Stimulated activated CD4-positive, alpha-beta T cell treated with anti-CD3 and anti-CD28 coated beads, Interleukin-4, amount 100 ng/mL, for 24 hours (primary cell): ENCODE results near the gene SYNGR3.
"Not testable (repeated sequence)": the region's sequence is repeated elsewhere in the genome, so short reads cannot be mapped to it uniquely, and the experiment has no call there.

Source experiments
- DNase-seq: peaks from one replicate; pipeline ENCODE4 v3.0.0-alpha.2; 2020

SYNGR3 gene

DNA sequence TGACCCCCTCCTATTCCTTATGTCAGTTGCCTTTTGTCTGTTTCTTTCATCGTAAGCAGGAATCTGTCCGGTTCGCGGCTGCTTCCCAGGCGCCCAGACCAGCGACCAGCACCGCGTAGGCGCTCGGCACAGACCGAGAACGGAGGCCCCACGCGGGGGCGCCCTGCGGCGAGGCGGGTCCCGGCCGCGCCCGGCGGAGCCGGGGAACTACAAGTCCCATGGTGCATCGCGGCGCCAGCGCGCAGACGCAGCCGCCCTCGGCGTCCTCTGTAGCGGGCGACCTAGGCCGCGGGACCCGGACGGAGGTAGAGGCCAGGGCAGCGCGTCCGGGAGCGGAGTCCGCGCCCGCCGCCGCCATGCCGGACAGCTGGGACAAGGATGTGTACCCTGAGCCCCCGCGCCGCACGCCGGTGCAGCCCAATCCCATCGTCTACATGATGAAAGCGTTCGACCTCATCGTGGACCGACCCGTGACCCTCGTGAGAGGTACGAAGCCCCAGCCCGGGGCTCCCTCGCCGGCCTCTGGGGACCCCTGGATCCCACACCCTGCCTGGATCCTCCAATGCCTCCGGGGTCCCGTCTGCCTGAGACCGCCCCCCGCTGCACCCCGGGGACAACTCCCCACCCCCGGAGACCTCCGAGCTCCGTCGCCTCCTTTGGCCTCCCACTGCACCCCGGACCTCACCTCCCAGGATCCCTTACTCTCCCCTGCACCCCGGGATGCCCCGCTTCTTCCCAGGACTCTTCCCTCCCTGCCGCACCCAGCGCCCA is 30.3 kb upstream of the SYNGR3 start, which contains the start of gene NDUFB10:
Gene NDUFB10, plus strand, starts transcription at position 270 of the 771 bp plus-strand sequence. Its CDS starts 87 bp downstream, at position 357.
- peak; percentile 92 for DNase-seq

DNA sequence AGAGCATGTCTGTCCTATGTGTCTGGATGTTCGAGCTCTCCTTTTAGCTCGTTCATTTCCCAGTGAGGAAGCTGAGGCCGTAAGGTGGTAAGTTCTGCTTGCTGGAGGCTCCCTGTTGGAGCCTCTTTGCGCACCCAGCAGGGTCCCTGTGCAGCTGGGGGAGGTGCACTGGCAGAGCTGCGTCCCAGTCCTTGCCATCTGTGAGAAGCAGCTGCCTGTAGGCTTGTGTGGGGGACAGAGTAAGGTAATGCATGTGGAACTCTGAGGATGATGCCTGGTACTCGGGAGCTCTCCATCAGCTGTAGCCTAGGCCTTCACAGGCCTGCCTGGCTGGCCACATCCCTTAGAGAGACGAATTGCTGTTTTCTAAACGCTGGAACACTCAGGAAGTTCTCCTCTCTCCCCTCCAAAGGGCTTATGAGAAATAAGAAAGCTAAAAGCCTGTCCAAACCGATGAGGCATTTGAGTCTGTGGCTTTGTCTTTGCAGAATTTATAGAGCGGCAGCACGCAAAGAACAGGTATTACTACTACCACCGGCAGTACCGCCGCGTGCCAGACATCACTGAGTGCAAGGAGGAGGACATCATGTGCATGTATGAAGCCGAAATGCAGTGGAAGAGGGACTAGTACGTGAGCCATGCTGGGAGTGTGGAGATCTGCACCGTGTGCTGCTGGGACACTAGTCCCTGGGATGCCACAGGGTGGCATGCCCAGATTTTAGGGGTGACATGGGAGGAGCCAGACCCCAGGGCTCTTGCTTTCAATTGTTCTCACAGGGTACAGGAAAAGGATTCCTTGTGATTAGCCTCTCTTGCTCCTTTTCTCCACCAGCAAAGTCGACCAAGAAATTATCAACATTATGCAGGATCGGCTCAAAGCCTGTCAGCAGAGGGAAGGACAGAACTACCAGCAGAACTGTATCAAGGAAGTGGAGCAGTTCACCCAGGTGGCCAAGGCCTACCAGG is 28.8 kb upstream of the SYNGR3 start:
- peak; percentile 67 for DNase-seq

DNA sequence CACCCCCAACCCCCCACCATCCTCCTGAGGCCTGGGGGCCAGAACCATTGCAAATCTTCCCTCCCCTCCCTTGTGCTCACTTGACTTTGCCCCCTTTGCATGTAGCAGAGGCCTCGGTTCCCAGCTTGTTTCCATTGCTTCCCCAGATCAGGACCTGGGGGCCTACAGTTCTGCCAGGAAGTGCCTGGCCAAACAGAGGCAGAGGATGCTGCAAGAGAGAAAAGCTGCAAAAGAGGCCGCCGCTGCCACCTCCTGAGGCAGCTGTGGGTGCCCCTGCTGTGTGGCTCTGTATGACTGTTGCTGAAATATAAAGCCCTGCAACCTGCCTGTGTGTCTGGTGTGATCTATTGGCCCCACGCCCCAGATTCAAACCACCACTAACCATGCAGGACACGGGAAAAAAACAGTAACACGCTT is 28.1 kb upstream of the SYNGR3 start:
- DNase-seq: peak; percentile 41

DNA sequence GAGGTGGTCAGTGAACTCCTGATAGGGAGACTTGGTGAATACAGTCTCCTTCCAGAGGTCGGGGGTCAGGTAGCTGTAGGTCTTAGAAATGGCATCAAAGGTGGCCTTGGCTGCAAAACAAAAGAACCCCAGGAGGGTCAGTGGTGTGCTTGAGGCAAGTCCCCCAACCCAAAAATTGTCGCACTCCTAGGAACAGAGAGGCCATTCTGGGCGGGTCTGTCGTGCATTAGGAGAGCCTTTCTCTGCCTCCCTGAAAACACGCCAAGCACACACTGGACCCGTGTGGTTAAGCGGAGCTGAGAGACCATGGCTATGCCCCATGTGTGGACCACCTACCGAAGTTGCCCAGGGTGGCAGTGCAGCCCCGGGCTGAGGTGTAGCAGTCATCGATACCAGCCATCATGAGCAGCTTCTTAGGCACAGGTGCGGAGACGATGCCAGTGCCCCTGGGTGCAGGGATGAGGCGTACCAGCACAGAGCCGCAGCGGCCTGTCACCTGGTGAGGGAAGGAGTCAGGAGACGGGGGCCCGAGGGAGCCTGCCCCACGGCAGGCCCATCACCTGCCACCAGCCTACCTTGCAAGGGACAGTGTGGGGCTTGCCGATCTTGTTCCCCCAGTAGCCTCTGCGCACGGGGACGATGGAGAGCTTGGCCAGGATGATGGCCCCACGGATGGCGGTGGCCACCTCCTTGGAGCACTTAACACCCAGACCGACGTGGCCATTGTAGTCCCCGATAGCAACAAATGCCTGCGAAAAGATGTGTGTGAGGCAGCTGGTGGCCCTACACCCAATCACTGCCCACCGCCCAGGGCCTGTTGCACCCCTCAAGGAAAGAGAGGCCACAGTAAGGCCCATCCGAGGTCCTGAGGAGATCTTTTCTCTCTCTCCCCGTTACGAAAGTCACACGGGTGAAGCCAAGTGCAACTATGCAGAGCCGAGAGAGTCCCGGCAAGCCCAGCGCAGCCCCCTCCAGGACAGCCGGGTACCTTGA is 27.3 kb upstream of the SYNGR3 start:
- not testable (repeated sequence) for DNase-seq

DNA sequence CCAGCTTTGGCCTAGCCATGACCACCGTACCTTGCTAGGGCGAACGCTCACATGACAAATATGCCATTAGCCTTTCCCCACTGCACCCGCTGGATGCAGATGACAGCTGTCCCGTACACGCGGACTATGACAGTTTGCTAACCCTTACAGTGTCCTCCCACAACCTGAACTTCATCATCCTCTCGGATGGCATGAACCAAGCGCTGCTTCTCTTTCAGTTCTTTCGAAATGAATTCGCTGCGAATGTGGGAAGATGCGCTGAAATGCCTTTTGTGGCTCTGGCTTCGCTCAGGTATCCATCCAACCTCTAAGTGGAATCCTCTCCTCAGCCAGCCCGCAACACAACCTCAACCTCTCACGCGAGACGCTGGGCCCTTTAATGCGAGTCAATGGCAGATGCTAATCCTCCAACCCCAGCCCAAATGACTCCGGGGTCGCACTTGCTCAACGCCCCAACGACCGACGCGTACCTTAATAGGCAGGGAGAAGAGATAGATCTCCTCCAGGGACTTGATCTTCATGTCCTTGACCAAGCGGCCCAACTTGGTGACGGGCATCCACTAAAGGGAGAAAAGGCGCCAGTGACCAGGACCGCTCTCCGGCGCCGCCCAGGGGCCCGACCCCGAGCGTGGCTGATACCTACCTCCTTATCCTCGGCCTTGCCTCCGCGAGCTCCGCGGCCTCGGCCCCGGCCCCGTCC is 25.8 kb upstream of the SYNGR3 start:
- DNase-seq: peak; percentile 52

- peak; percentile 100 for DNase-seq
Observed at GRCh38 chr16:1964506-1965395, 25.0 kb upstream of the SYNGR3 start, which contains the start of gene RPS2. RPS2 (minus strand) TSS chr16:1964826; CDS start chr16:1964625, 201 bp downstream.

- peak; percentile 36 for DNase-seq
Observed at GRCh38 chr16:1965396-1966001, 24.3 kb upstream of the SYNGR3 start.

DNA sequence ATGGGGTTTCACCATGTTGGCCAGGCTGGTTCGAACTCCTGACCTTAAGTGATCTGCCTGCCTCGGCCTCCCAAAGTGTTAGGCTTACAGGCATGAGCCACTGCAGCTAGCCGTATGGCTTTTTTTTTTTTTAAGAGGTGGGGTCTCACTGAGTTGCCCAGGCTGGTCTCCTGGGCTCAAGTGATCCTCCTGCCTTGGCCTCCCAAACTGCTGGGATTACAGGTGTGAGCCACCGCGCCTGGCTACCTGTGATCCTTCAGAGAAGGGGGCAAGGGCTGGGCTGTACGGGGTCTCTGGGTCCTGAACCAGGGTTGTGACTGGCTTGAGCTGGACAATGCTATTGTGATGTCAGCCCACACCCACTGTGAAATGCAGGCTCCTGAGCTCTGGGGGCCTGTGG is 23.3 kb upstream of the SYNGR3 start, which contains the start of gene RNF151:
Gene RNF151, plus strand, starts transcription at position 397 of the 400 bp plus-strand sequence. CDS start 26 bp downstream, outside the sequence.
- no peak for DNase-seq

DNA sequence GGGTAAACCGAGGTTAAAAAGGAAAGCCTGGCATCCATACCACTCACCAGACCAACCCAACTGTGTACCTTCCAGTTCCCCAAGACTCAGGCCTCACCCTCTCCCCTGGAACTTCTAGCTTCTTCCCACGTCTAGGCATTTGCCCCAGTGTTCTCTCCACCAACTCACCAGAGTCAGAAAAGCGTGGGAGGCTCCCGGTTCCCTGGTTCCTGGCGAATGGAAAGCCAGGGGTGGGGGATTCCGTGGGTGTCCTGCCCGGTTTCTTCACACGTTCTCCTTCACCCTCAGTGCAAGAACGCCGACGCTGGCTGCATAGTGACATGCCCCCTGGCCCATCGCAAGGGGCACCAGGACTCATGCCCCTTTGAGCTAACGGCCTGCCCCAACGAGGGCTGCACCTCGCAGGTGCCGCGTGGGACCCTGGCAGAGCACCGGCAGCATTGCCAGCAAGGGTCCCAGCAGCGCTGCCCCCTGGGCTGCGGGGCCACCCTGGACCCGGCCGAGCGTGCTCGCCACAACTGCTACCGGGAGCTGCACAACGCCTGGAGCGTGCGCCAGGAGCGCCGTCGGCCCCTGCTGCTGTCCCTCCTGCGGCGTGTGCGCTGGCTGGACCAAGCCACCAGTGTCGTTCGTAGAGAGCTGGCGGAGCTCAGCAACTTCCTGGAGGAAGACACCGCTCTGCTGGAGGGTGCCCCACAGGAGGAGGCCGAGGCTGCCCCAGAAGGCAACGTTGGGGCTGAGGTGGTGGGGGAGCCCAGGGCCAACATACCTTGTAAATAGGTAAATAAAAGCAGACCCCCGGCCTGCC is 21.4 kb upstream of the SYNGR3 start:
- no peak for DNase-seq

DNA sequence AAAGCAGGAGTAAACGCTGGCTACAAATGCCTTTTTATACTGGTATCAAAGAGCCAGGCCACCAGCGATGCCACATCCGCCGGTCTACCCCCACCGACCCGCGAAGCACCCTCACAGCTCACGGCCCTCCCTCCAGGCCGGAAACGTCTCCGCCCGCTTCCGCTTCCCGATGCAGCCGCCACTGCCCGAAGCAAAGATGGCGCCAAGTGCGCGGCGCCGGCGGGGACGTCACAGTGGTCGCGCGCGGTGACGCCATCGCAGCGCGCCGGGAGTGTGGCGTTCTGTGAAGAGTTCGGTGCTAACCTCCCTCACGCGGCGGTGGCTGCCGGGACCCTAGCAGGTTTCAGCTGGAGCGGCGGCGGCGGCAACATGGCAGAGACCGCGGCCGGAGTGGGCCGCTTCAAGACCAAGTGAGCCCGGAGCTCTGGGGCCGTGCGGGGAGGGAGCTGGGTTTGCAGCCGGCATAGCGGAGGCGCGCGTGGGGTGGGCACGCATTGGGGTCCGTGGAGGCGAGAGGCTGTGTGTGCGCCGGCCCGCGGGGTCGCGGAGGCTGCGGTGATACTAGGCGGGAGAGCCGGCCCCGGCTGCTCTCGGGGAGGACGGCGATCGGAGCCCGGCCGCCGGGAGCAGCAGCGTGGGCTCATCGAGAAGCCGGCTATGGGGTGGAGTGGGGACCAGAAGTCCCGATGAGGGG is 17.8 kb upstream of the SYNGR3 start, which contains the start of gene TBL3:
Gene TBL3, plus strand, starts transcription at position 258 of the 694 bp plus-strand sequence. Its CDS starts 112 bp downstream, at position 370.
- peak; percentile 97 for DNase-seq

DNA sequence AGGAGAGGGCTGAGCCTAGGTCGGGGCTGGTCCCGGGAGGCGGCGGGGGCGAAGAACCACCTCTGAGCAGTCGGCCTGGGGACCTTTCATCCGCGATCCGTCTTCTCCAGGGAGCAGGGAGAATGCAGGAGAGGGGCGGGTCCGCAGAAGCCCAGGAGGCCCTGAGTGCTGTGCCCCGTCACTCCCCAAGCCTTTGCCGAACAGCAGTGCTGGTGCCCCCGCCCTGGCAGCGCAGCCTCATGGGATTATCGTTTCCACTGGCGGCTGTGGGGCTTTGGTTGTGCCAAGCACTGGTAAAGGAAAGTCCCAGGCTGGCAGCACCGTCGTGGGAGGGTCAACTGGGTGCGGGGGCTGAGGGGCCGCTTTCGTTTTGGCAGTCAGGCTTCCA is 17.3 kb upstream of the SYNGR3 start:
- DNase-seq: no peak

DNA sequence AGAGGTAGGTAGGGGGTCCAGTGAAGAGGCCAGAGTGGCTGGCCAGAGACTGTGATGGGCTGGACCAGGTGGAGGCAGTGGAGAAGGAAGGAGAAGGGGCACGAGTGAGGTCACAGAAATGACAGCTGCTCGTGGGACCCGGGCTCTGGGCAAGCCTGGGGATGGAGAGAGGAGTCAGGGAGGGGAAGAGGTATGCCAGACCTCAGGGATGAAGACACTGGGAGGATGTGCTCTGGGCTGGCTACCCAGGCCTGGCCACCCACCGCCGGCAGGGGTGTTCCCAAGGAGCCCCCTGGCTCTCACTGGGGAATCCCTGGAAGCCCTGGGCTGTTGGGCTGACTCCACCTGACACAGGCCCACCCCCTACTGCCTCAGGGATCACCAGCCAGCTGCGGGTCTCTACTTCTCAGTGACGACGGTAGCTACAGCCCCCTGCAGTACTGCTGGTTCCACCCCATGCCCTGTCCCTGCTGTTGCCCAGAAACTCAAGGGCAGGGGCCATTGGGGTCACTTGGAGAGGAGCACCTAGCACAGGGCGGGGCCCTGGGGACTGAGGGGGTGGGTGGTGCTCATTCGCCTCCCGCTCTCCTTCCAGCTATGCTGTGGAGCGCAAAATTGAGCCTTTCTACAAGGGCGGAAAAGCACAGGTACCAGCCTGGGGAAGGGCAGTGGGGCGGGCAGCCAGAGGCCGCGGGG is 16.2 kb upstream of the SYNGR3 start:
- DNase-seq: no peak

GRCh38 chr16:1974157-1975070 is 15.4 kb upstream of the SYNGR3 start:
- no peak for DNase-seq

DNA sequence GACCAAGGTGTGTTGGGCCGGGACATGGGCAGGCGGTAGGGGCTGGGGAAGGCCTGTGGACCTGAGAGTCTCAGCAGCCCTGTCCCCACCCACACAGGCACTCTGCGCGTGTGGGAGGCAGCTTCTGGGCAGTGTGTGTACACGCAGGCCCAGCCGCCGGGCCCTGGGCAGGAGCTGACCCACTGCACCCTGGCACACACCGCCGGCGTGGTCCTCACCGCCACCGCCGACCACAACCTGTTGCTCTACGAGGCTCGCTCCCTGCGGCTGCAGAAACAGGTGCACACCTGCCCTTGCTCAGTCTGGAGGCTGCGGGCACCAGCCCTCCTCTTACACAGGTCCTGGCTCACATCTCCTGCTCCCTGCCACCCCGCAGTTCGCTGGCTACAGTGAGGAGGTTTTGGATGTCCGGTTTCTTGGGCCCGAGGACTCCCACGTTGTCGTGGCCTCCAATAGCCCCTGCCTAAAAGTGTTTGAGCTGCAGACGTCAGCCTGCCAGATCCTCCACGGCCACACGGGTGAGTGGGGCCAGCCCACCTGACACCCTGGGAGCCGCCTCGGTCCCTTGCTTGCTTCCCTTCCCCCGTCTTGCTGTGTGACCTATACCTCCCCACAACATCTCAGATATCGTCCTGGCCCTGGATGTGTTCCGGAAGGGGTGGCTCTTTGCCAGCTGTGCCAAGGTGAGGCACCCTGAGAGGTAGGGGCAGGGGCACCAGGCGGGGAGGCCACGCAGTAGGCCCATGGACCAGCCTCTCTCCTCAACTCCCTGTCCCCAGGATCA is 14.1 kb upstream of the SYNGR3 start:
- no peak for DNase-seq

- no peak for DNase-seq
Observed at GRCh38 chr16:1976216-1976520, 13.6 kb upstream of the SYNGR3 start.
